ENCODE data around the gene CLPSL2.

Gene CLPSL2

DNA sequence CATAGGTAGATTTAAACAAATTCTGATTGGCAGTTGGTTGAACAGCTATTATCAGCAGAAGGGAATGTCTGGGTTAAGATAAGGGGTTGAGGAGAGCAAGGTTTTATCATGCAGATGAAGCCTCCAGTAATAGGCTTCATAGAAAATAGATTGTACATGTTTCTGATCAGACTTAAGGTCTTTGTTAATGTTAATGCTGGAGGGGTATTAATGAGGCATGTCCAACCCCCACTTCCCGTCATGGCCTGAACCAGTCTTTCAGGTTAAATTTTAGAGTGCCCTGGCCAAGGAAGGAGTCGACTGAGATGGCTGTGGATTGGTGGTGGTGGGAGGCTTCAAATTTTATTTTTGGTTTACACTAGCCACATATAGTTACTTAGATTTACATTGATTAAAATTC is 7.8 kb downstream of the CLPSL2 start:
- in situ Hi-C loops (cut with MboI; ENCODE audit: low sequenced_read_pairs), result no loop called here

DNA sequence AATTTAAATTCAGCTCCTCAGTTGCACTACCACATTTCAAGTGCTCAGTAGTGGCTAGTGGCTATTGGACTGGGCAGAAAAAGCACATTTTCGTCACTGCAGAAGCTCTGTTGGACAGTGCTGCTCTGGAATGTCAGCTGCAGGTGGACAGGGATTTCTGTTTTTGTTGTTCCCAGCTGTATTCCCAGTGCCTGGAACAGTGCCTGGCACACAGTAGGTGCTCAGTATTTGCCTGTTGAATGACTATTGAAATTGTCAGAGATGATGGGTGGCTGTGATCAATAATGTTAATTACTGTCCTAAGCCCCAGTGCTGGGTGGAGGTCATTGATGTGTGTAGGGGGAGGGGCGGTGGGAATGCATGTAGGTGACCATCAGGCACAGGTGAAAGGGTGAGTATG is 9.9 kb downstream of the CLPSL2 start:
- in situ Hi-C loops (cut with MboI; ENCODE audit: low sequenced_read_pairs), result no loop called here

DNA sequence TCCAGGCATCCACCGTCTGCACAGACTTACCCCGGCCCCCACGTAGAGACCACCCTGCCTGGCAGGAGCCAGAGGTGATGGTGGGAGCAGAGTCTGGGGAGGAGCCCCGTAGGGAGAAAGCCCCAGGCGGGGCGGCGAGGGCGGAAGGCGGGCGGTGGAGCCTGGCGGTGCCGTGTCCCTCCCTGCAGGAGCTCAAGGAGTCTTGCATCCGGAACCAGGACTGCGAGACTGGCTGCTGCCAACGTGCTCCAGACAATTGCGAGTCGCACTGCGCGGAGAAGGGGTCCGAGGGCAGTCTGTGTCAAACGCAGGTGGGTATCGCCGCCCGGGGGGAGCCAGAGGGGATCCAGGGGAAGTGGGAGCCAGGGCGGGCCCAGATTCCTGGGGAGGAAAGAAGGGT is 10.4 kb downstream of the CLPSL2 start:
- in situ Hi-C loops (cut with MboI; ENCODE audit: low sequenced_read_pairs), result no loop called here

DNA sequence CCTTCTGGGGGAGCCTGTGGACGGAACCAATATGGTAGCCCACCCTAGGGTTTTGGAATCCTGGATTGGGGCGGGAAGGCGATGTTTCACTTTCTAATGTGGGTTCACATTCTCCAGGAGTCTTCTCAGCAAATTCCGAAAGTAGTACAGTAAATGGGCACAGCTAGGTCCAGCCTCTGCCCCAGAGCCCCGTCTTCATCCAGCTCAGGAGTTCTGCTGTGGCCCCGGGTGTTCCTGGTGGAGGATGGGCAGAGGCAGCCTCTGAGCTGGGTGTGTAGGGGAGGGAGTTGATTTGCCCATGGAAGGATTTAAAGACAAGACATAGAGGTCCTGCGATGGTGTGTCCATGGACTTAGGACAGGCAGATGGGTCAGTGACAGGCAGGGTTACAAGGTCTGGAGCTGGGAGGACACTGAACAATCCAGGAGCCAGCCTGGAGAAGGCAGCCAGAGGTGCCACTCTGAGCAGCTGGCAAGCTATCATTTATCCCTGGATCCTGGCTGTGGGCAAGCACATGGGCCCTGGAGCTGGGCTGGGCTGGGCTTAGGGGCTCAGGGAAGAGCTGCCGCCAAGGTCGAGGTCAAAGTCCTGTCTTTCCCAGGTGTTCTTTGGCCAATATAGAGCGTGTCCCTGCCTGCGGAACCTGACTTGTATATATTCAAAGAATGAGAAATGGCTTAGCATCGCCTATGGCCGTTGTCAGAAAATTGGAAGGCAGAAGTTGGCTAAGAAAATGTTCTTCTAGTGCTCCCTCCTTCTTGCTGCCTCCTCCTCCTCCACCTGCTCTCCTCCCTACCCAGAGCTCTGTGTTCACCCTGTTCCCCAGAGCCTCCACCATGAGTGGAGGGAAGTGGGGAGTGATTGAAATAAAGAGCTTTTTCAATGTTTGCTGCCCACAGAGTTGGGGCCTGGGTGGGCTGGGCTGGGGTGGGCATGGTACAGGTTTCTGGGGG is 11.1 kb downstream of the CLPSL2 start:
- in situ Hi-C loops (cut with MboI; ENCODE audit: low sequenced_read_pairs), result no loop called here

DNA sequence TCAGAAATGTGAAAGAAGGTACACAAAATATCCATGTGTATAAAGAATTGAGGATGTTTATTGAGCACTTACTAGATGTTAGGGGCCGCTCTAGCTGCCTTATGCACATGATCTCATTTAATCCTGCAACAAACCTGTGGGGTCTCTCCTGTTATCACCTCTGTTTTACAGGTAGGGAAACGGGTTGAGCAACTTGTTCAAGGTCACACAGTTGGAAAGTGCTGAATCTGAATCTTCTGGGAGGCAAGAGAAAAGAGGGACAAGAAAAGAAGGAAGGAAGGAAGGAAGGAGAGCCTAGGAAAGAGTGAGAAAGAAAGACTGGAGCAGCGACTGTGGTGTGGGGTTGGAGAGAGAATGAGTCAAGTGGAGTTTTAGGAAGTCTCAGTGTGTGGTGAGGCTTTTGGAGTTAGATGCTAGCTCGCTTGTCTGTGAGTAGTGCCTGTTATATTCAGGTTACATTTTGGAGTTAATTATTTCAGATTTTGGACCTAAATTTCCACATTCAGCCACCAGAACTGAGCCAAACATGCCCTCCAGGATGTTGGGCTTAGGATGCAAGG is 12.1 kb downstream of the CLPSL2 start:
- in situ Hi-C loops (cut with MboI; ENCODE audit: low sequenced_read_pairs), result no loop called here

DNA sequence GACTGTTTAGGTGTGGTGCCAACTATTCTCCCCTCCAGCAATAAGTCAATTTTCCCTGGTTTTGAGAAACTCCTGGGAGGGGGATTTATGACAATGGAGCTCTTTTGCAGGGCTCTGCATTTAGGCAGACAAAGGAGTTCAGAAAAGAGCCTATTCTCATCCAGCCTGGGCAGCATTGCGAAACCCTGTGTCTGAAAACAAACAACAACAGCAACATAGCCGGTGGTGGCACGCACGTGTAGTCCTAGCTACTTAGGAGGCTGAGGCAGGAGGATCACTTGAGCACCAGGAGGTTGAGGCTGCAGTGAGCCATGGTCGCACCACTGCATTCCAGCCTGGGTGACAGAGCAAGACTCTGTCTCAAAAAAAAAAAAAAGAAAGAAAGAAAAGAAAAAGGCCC is 14.3 kb downstream of the CLPSL2 start:
- in situ Hi-C loops (cut with MboI; ENCODE audit: low sequenced_read_pairs), result no loop called here

DNA sequence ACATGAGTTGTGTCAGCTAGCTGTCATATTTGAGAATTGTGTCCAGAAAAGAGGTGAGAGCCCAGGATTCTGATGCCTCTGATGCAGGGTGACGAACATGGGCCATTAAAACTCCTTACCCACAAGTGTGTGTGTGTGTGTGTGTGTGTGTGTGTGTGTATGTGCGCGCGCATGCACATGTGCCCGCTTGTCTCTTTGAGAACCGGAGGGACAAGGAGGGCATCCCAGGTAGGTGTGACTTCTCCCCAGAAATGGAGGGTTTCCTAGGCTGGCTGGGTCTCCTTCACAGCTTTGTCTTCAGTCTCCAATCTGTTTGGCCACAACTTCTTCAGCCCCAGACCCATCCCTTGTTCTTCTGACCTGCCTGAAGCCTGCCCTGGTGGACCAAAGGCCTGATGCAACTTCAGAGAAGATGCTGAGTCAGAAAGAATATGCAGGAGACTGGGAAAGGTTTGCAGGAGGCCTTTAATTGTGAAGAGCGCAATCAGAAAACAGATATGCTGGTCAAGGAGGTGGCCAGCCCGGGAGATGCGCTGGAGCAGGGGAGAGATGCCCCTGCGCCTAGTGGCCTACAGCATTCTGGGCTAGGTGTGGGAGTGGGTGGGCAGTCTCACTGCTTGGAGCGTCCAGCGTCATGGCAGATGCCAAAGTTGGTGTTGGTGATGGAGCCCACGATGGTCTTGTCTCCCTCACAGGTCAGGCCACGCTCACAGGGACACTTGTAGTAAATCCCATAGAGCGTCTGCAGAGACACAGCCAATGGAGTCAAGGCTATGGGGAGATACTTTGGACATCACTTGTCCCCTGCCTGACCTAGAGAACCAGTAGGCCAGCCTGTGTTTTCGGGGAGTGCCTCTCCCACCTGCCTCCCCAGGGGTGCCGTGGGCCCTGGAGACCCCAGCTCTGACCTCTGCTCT is 18.4 kb downstream of the CLPSL2 start:
- in situ Hi-C loops (cut with MboI; ENCODE audit: low sequenced_read_pairs), result no loop called here

DNA sequence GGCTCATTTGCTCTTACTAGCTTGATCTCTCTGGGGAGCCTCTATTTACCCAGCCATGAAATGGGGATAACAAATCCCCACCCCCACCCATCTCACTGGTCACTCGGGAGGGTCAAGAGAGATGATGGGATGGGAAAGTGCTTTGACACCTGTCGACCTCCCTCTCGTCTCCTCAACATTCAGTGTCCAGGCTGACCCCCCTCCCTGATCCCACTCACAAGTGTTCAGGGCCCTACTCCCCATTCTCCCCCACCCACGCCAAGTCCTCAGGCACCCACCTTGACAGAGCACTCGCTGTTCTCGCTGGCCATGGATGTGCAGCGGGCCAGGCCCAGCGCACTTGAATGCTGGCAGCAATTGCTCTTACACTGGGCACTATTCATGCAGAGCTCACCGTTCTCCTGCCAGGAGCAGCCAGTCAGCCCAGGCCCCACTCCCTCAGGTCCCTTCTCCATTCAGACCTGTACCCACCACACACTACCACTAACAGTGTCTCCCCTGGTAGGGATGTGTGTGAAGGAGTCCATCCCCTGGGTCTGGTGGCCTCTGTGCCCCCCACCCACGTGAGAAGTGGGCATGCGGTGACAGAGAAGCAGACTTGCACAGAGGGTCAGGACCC is 19.2 kb downstream of the CLPSL2 start:
- in situ Hi-C loops (cut with MboI; ENCODE audit: low sequenced_read_pairs), result no loop called here

DNA sequence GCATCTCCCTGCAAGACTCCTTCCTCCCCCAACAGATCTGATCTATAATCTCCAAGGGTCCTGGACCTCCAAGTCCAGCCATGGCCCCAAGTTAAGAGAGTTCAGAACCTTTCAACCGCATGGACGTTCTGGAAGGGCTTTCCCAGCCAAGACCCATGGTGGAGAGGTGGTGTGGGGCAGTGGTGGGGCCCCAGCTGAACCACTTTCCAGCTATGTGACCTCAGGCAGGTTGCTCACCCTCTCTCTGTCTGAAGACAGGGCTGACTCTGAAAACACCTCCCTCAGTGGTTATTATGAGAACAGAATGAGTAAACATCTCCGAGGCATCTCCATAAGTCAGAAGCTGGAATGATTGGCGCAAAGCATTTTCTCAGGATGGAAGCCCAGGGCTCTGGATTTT is 19.8 kb downstream of the CLPSL2 start:
- in situ Hi-C loops (cut with MboI; ENCODE audit: low sequenced_read_pairs), result no loop called here

DNA sequence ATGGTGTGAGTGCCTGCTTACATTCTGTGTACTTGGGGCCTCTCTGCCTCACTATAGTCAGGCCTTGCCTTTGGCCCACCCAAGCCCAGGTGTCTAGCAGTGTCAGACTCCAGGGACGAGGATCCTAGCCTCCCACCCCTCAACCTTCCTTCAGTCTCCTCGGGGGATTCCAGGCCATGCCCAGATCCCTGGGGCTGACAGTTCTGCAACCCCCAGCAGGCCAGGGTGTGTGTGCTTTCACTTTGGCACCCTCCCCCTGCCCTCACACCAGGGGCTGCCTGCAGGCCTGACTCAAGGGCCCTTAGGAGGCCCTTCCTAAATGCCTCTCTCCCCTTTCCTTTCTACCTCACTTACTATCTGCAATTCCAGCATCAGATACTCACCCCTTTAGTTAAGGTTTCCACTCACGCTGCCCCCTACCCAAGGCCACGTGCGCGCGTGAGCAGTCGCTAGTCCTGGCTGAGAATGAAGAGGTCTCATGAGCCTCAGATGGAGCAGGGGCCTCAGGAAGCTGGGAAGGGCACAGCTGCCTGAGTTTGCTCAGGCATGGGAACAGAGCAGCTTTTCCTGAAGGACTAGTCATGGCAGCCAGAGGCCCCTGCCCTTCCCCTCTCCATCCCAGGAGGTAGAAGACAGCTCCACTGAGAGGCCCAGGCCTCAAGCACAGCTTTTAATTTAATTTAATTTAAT is 21.6 kb downstream of the CLPSL2 start:
- in situ Hi-C loops (cut with MboI; ENCODE audit: low sequenced_read_pairs), result no loop called here

DNA sequence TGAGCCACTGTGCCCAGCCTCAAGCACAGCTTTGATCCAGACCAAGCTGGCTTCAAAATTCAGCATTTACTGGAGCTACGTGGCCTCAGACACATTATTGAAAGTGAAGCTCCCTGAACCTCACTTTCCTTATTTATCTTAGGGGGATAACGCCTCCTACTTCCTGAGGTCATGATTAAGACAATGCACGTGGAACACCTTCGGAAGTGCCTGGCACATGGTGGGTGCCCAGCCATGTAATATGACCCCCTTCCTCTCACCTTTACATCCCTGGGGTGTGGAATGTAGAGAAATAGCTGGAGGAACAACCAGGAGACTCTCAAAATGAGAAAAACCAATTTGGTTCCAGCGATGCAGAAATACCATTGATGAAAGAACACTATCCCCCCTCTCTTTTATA is 22.3 kb downstream of the CLPSL2 start:
- in situ Hi-C loops (cut with MboI; ENCODE audit: low sequenced_read_pairs), result no loop called here

DNA sequence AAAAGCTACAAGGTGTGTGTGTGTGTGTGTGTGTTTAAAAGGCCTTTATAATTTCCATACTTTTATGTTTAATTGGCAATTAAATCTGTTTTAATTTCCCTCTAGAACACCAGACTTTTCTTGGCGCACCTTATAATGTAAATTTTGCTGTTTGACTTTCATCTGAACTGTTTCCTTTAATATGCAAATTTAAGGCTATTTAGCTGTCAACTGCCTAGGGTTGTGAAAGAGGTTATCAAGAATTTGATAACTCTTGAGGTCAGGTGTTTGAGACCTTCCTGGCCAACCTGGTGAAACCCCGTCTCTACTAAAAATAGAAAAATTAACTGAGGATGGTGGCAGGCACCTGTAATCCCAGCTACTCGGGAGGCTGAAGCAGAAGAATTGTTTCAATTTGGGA is 24.8 kb downstream of the CLPSL2 start:
- in situ Hi-C loops (cut with MboI; ENCODE audit: low sequenced_read_pairs), result no loop called here

DNA sequence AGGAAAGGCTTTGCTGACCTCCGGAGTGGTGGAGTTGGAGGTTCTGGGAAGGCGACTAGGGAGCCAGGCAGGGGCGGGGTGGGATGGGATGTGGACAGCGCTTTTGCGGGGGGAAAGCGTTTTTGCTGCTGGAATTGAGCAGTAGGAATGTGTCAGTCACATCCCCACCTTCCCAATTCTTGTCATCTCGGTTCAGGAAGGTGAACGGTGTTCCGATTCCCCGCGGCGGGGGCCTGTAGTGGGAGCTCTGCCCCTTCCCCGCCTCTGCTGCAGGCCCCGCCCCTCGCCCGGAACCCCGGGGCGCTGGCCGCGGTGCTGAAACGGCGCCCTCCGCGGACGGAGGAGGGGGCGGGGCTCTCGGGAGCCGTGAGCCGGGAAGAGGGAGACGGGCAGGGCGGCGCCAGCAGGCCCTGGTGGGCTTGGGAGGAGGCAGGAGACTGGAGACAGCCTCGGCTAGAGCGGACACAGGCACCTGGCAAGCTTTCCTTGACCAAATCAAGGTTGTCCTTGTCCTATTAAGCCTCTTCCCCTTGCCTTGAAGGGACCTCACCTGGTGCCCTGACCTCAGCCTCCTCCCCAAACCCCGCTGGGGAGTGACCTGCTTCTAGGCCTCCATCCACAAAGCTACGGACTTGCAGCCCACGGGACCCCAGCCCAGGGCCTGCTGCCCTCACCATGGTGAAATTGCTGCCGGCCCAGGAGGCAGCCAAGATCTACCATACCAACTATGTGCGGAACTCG is 28.8 kb downstream of the CLPSL2 start, which contains the start of gene LHFPL5:
Gene LHFPL5 (plus strand): TSS at position 357 of the 741 bp plus-strand sequence. CDS start 319 bp downstream, at position 676.
- in situ Hi-C loops (cut with MboI; ENCODE audit: low sequenced_read_pairs), result no loop called here

DNA sequence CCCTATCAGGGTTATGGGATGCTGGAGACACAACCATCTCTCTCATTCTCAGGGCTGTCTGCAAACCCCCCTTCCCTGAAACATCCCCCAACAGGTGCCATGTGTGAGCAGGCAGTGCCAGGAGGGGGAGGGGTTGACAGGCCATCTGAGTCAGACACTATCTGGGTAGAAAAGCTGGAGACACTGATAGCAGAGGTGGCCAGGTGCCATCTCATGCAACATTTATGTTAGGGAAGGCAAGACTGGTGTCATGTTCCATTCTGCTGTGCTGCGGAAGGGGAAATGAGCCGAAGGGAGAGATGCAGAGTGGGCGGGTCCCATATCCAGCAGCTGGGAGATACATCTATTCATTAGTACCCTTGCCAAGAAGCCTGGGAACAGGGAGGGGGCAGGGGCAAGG is 32.3 kb downstream of the CLPSL2 start:
- in situ Hi-C loops (cut with MboI; ENCODE audit: low sequenced_read_pairs), result no loop called here

DNA sequence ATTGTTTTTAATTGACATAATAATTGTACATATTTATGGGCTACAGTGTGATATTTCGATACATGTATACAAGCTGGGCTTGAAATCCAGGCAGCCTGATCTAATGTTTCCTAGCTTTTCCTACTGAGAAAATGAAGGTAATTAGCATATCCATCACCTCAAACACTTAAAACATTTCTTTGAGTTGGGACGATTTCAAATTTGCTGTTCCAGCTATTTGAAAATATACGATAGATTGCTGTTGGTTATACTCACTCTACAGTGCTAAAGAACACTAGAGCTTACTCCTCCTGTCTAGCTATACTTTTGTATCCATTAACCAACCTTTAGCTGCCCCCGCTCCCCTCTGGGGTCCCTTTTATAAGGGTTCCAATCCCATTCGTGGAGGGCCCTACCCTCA is 33.4 kb downstream of the CLPSL2 start:
- in situ Hi-C loops (cut with MboI; ENCODE audit: low sequenced_read_pairs), result no loop called here

DNA sequence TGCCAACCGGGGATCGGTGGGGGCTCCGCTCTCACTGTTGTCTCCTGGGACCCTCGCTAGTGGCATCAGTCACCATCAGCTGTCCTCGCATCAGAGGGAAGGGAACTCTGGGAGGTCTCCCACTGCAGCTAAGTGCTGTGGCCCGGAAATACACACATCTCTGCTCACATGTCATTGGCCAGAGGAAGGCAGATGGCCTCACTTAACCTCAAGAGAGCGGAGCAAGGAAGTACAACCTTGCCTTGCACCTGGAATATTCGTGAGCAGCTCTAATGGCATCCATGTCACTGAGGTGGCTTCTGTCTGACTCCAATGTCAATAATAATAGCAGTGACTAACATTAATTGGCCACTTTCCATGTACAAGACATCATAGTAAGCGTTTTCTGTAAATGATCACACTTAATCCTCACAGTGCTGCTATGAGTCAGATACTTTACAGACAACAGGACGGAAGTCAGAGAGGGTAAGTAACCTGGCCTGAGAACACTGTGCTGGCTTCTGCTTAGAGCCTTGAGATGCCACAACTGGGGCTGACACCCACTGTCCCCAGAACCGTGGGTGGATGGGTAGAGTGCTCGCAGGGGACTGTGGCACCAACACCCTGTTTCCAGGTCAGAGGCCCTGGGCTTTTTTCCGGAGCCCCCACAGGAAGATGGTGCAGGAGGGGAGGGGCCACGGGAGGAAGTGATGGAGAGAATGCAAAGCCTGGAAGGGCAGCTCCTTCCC is 34.7 kb downstream of the CLPSL2 start:
- in situ Hi-C loops (cut with MboI; ENCODE audit: low sequenced_read_pairs), result no loop called here

DNA sequence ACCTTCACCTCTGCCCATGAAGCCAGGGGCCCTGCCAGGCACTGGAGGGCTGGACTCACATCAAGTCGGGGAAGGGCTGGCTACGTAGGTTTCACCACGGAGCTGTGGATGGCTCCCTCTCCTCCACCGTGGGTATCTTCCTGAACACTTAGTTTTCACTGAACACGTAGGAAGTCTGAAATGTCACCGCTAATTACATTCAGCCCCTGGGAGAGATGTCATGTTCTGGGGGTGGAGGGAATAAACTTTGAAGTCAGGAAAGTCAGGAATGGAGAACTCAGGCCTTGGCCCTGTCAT is 35.2 kb downstream of the CLPSL2 start:
- in situ Hi-C loops (cut with MboI; ENCODE audit: low sequenced_read_pairs), result no loop called here

DNA sequence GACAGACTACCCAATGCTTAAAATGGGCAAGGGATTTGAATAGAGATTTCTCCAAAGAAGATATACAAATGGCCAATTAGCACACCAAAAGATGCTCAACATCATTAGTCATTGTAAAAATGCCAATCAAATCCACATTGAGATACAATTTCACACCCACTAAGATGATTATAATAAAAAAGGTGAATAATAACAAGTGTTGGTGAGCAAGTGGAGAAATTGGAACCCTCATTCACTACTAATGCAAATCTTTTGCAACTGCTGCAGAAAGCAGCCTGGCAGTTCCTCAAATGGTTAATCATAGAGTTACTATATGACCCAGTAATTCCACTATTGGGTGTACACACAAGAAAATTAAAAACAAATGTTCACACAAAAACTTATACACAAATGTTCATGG is 41.1 kb downstream of the CLPSL2 start:
- in situ Hi-C loops (cut with MboI; ENCODE audit: low sequenced_read_pairs), result no loop called here

DNA sequence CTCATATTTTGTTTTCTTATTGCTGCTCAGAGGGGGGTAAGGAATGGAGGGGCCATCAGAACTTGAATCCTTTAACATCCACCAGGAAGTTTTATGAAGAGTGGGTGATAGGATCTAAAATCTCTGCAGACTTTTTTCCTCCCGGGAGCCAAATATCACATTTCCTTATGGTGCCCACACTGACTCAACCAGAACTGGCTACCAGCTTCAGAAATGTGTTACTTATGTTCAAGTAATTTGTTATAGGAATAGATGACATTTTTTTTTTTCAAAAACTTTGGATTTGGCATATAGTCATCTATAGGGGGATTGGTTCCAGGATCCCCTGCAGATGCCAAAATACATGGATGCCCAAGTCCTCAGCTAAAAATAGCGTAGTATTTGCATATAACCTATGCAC is 47.2 kb downstream of the CLPSL2 start:
- in situ Hi-C loops (cut with MboI; ENCODE audit: low sequenced_read_pairs), result no loop called here
